Measurements from ENCODE around the gene CHN2.

Gene CHN2

DNA sequence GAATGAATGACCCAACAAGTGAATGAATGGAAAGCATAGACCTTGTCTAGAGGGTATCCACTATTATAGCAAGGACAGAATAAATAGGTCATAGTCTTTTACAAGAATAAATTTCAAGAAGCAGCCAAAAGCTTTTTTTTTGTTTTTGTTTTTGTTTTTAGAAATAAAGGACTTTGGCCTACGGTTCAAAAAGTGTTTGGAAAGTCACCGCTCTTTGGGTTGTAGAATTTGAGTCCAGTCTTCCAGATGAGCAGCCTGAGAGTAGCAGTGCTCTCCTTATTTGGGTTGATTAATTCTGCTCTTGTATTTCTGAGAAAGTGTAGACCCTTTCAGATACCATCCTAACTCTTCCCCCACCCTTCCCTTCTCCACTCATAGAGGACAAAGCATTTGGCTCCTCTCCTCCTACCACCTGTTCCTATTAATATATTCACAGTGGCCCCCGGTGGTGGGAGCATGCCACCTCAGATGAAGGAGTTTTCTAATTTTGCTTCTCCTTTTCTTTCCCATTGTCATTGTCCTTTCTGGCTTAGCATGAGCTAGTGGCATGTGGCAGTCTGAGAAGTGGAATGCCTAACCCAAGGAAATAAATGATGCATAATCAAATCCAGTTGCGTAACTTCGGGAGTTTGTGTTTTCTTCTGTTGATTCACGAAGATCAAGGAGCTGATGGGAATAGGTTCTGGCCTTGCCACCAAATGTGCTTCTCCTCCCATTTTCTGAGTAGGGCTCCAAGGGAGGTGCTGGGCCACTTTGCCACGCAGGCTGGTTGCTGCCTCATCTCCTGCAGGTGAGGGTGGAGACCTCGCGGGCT lies 114.7 kb downstream of the CHN2 start:
- DNase-seq (ENCODE audit: insufficient read length, low spot score) (no peak), FAIRE-seq (no peak)
- TF ChIP-seq POU2F2 (IDR thresholded peaks at IDR 0.05; ENCODE audit: low read depth, low read length) (no peak), POLR2AphosphoS5 (IDR thresholded peaks at IDR 0.05; ENCODE audit: low read depth, low read length) (no peak), TAF1 (IDR thresholded peaks at IDR 0.05; ENCODE audit: low read depth, low read length) (no peak)

DNA sequence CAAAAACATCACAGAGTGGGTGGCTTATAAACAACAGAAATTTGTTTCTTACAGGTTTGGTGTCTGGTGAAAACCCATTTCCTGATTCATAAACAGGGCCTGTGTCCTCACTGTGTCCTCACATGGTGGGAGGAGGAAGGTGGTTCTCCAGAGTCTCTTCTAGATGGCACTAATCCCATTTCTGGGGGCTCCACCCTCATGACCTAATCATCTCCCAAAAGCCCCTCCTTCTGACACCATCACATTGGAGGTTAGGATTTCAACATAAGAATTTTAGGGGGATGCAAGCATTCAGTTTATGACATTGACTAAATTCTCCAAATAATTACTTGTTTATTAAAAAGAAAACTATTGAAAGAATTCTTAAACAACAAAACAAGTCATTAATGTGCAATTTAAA lies 116.0 kb downstream of the CHN2 start:
- no peak for FAIRE-seq
- TF ChIP-seq TAF1 (IDR thresholded peaks at IDR 0.05; ENCODE audit: low read depth, low read length) (no peak), SPI1 (IDR thresholded peaks at IDR 0.05; ENCODE audit: low read depth, low read length) (no peak), PAX5 (IDR thresholded peaks at IDR 0.05; ENCODE audit: insufficient read depth, low read length, severe bottlenecking) (no peak), POLR2A (IDR thresholded peaks at IDR 0.05; ENCODE audit: low read depth, low read length) (no peak), POLR2AphosphoS5 (IDR thresholded peaks at IDR 0.05; ENCODE audit: low read depth, low read length) (no peak), POU2F2 (IDR thresholded peaks at IDR 0.05; ENCODE audit: low read depth, low read length) (no peak)

DNA sequence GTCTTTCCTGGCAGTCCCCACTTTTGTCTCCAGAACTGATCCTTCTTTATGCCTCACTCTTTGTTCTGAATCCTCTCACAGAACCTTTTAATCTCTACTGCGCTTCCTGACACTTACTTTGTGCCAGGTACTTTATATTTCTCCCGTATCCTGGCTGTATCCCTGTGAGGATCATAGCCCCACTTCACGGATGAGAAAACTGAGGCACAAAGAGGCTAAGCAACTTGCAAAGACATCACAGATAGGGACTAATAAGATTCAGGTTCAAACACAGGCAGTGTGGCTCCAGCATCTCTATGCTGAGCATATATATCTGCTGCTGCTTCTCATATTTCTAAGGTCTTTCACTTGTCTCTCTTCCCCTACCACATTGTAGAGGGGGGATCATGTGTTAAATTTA lies 116.7 kb downstream of the CHN2 start:
- DNase-seq (ENCODE audit: insufficient read length, low spot score) (no peak), FAIRE-seq (no peak)
- no peak for TF ChIP-seq POU2F2 (IDR thresholded peaks at IDR 0.05; ENCODE audit: low read depth, low read length)
- TF ChIP-seq PAX5 (IDR thresholded peaks at IDR 0.05; ENCODE audit: insufficient read depth, low read length, severe bottlenecking) = no peak
- TF ChIP-seq TAF1 (IDR thresholded peaks at IDR 0.05; ENCODE audit: low read depth, low read length) = no peak
- no peak for TF ChIP-seq POLR2A (IDR thresholded peaks at IDR 0.05; ENCODE audit: low read depth, low read length)
- TF ChIP-seq POLR2AphosphoS5 (IDR thresholded peaks at IDR 0.05; ENCODE audit: low read depth, low read length) = no peak
- no peak for TF ChIP-seq SPI1 (IDR thresholded peaks at IDR 0.05; ENCODE audit: low read depth, low read length)

More for the DNA sequence above, 116.0 kb downstream of the CHN2 start:
- DNase-seq (ENCODE audit: insufficient read length, low spot score) = no peak

DNA sequence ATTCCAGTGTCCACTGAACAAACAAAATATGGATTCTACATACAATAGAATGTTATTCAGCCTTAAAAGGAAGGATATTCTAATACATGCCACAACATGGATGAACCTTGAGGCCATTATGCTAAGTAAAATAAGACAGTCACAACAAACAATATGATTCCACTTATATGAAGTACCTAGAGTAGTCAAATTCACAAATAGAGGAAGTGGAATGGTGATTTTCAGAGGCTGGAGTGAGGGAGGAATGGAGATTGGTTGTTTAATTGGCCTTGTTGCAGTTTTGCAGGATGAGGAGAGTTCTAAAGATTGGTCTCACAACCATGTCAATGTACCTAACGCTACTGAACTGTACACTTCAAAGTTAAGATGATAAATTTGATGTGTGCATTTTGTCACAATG lies 119.6 kb downstream of the CHN2 start:
- no peak for TF ChIP-seq PAX5 (IDR thresholded peaks at IDR 0.05; ENCODE audit: insufficient read depth, low read length, severe bottlenecking)
- TF ChIP-seq SPI1 (IDR thresholded peaks at IDR 0.05; ENCODE audit: low read depth, low read length) = no peak
- TF ChIP-seq TAF1 (IDR thresholded peaks at IDR 0.05; ENCODE audit: low read depth, low read length) = no peak
- TF ChIP-seq POLR2A (IDR thresholded peaks at IDR 0.05; ENCODE audit: low read depth, low read length) = no peak
- TF ChIP-seq POU2F2 (IDR thresholded peaks at IDR 0.05; ENCODE audit: low read depth, low read length) = no peak
- no peak for TF ChIP-seq POLR2AphosphoS5 (IDR thresholded peaks at IDR 0.05; ENCODE audit: low read depth, low read length)

DNA sequence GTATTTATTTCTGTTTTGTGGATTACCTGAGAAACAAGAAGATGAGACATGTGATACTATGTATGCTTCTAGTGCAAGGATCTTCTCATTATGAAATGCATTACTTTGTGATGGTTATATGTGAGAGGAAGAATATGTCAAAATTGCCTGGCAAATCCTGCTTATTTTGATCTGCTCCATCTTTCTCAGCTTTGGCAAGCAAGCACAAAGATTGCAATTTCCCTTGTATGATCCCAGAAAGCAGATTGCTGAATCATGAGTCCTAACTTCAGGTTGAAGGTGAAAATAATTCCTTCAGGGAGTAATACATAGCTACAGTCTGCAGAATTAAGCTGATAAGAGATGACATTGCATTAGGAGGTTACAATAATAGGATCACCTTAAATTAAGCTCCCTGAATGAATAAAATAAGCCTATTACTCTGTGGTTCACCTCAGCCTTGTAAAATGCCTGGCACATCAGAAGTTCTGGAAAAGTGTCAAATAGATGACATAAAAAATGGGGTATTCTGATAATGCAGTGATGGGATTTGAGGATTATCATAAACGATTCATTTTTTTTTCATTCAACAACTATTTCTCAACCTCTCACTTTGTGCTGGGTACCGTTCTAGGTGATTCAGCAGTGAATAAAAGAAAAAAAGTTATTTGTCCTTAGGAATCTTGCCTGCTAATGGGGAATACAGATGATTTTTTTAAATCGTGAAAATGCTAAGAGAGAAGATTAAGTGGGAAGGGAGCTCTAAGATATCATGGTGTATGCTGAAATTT lies 120.7 kb downstream of the CHN2 start:
- DNase-seq (ENCODE audit: insufficient read length, low spot score) (no peak), FAIRE-seq (no peak)
- no peak for TF ChIP-seq POLR2A (IDR thresholded peaks at IDR 0.05; ENCODE audit: low read depth, low read length)
- TF ChIP-seq TAF1 (IDR thresholded peaks at IDR 0.05; ENCODE audit: low read depth, low read length) = no peak
- no peak for TF ChIP-seq POU2F2 (IDR thresholded peaks at IDR 0.05; ENCODE audit: low read depth, low read length)
- TF ChIP-seq SPI1 (IDR thresholded peaks at IDR 0.05; ENCODE audit: low read depth, low read length) = no peak
- TF ChIP-seq PAX5 (IDR thresholded peaks at IDR 0.05; ENCODE audit: insufficient read depth, low read length, severe bottlenecking) = no peak
- no peak for TF ChIP-seq POLR2AphosphoS5 (IDR thresholded peaks at IDR 0.05; ENCODE audit: low read depth, low read length)

More for the DNA sequence above, 119.6 kb downstream of the CHN2 start:
- FAIRE-seq (no peak), DNase-seq (ENCODE audit: insufficient read length, low spot score) (no peak)

DNA sequence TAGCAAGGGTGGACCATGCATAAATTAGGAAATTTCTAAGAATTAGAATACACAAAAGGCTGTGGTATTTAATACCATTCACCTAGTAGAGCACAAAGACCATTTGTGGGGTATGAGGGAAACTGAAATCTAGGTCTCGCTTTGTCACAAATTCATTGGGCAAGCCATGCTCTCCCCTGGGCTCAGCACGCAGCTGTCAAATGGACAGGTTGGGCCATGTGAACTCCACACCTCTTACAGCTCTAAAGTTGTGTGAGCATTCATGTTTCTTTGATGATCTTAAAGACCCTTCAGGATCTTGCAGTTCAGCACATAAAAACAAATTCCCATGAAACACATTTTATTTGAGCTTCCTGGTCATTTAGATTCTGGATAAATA lies 121.3 kb downstream of the CHN2 start:
- DNase-seq (ENCODE audit: insufficient read length, low spot score) = no peak
- FAIRE-seq = no peak
- TF ChIP-seq POLR2AphosphoS5 (IDR thresholded peaks at IDR 0.05; ENCODE audit: low read depth, low read length) = no peak
- no peak for TF ChIP-seq SPI1 (IDR thresholded peaks at IDR 0.05; ENCODE audit: low read depth, low read length)
- TF ChIP-seq POU2F2 (IDR thresholded peaks at IDR 0.05; ENCODE audit: low read depth, low read length) = no peak
- TF ChIP-seq TAF1 (IDR thresholded peaks at IDR 0.05; ENCODE audit: low read depth, low read length) = no peak
- TF ChIP-seq POLR2A (IDR thresholded peaks at IDR 0.05; ENCODE audit: low read depth, low read length) = no peak
- TF ChIP-seq PAX5 (IDR thresholded peaks at IDR 0.05; ENCODE audit: insufficient read depth, low read length, severe bottlenecking) = no peak

DNA sequence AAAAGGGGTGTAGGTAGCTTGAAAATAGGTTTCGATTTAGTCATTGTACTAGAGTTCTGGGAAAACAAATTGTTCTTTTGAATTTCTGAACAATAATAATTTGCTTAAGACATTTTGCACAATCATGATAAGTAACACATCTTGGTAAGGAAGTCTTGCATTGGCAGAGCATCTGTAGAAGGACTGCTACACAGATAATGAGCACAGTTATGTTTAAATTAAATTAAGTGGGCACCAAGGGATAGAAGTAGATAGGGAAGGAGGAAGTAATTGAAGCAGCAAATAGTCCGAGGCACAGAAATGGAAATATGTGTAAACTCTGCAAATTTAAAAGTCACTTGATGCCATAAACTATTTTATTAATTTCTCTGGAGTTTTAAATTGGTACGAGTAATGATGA lies 122.4 kb downstream of the CHN2 start:
- FAIRE-seq = no peak
- no peak for TF ChIP-seq POLR2A (IDR thresholded peaks at IDR 0.05; ENCODE audit: low read depth, low read length)
- TF ChIP-seq SPI1 (IDR thresholded peaks at IDR 0.05; ENCODE audit: low read depth, low read length) = no peak
- TF ChIP-seq POLR2AphosphoS5 (IDR thresholded peaks at IDR 0.05; ENCODE audit: low read depth, low read length) = no peak
- no peak for TF ChIP-seq POU2F2 (IDR thresholded peaks at IDR 0.05; ENCODE audit: low read depth, low read length)
- TF ChIP-seq TAF1 (IDR thresholded peaks at IDR 0.05; ENCODE audit: low read depth, low read length) = no peak
- TF ChIP-seq PAX5 (IDR thresholded peaks at IDR 0.05; ENCODE audit: insufficient read depth, low read length, severe bottlenecking) = no peak
- no peak for DNase-seq (ENCODE audit: insufficient read length, low spot score)

DNA sequence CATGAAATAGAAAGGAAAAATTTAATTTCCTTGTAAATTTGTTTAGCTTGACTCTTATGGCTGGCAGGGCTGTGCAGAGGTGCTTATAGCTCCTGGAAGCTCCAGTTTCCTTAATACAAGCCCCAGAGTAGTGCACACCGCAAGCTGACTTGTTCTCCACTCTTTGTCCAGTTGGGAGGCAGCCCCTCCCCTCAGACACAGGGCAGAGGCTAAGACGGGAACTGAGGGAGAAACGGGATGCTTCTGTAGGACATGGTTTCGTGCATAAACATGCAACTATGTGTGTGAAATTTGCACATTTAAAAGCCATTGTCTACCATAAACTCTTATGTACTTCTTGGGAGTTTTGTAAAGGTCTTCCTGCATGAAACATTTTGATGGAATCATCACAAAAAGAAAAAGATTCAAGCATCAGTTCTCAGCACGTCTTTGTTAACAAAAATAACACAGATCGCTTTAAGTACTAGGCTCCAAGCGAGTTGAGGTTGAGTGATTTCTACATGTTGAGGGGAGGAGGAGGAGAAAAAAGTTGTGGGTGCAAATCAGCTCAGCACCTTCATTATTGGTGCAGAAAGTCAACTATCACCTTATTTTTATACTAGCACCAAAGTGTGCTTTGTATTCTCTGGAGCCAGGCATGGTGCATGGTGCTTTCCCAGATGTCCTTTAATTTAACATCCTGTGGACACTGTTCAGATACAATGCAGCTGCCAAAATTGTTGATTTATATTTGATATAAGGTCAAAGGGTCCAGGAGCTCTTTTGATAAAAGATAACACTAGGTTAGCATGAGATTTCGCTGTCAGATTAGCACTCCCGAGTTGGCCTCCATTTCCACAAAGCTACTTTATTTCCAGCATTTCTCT lies 124.5 kb downstream of the CHN2 start:
- FAIRE-seq = no peak
- TF ChIP-seq POU2F2 (IDR thresholded peaks at IDR 0.05; ENCODE audit: low read depth, low read length) (no peak), POLR2AphosphoS5 (IDR thresholded peaks at IDR 0.05; ENCODE audit: low read depth, low read length) (no peak), TAF1 (IDR thresholded peaks at IDR 0.05; ENCODE audit: low read depth, low read length) (no peak), SPI1 (IDR thresholded peaks at IDR 0.05; ENCODE audit: low read depth, low read length) (no peak), PAX5 (IDR thresholded peaks at IDR 0.05; ENCODE audit: insufficient read depth, low read length, severe bottlenecking) (no peak), POLR2A (IDR thresholded peaks at IDR 0.05; ENCODE audit: low read depth, low read length) (no peak)
- no peak for DNase-seq (ENCODE audit: insufficient read length, low spot score)
